Measurements from ENCODE around the gene HPS1. TPM values are rescaled to one million over a fixed set of nuclear protein-coding genes. Genes with fewer than 3 reads are reported as not detected.

HPS1 gene
- total RNA-seq, 2 experiments from 2014 or later, result 53.2 to 68.7 TPM

DNA sequence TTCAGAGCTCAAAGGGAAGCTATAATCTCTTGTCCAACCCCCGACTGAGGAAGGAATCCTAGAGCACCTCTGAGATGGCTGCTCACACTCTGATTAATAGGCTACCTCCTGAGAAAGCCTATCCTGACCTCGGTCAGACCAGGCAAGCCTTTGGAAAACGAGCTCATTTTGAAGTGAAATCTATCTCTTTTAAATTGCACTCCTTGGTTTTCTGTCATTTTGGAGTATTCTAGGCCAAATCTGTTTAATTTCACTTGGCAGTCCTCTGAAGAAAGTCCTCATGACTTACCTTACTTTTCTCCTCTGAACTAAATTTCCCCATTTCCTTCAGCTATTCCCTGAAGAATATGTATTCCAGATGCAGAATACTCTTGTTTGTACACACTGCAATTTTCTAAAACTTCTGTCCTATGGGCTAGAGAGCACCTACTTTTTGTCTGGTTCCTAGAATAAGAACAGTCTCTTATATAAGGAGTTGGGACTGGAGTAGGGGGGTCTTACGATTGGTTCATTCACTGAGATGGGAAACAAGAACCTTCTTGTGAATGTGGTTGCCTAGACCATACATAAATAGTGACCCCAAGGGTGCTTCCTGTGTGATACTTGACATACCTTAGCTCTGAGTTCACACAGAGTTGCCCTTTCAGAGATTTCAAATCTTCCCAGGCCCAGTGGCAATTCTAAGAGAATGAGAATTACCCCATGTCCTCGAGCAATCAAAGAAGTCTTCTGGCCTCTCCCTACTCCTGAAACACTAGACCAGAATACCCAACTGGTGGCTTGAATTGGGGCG lies 31.9 kb upstream of the HPS1 start:
- H3K9me2 ChIP-seq (ENCODE audit: insufficient read depth, low read length), result no peaks in the 10 kb centered on the region

DNA sequence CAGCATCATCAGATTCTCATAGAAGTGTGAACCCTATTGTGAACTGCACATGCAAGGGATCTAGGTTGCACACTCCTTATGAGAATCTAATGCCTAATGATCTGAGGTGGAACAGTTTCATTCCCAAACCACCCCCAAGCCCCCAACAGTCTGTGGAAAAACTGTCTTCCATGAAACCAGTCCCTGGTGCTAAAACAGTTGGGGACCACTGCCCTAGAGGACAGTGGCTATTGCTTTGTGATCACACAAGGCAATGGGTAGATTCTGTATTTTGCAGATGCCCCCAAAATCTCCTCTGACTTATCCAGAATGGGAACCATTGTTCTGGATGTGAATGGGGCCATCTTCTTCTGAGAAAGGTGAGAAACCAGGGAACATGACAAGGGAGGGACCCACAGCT lies 31.1 kb upstream of the HPS1 start:
- Histone ChIP-seq H2AFZ (ENCODE audit: low read length) (no peak overlapping the region), H3K4me3 (ENCODE audit: low read depth, low read length, poor library complexity, severe bottlenecking) (no peak overlapping the region), H3K9me2 (ENCODE audit: insufficient read depth, low read length) (no peaks in the 10 kb centered on the region), H3K79me2 (ENCODE audit: insufficient read depth, low read depth, low read length) (no peaks in the 10 kb centered on the region), H3K9me3 (ENCODE audit: low read length) (no peaks in the 10 kb centered on the region), H3K27ac (ENCODE audit: low read depth, low read length, poor library complexity, severe bottlenecking) (no peak overlapping the region), H3K4me2 (ENCODE audit: low read length) (no peak overlapping the region), H3K36me3 (ENCODE audit: insufficient read depth, low read length) (no peaks in the 10 kb centered on the region), H3K4me1 (ENCODE audit: insufficient read depth, low read length, poor library complexity, severe bottlenecking) (peaks cover 6% of the 10 kb centered on the region), H4K20me1 (ENCODE audit: insufficient read depth, low read length) (no peaks in the 10 kb centered on the region)
- TF ChIP-seq, protein P1, sequence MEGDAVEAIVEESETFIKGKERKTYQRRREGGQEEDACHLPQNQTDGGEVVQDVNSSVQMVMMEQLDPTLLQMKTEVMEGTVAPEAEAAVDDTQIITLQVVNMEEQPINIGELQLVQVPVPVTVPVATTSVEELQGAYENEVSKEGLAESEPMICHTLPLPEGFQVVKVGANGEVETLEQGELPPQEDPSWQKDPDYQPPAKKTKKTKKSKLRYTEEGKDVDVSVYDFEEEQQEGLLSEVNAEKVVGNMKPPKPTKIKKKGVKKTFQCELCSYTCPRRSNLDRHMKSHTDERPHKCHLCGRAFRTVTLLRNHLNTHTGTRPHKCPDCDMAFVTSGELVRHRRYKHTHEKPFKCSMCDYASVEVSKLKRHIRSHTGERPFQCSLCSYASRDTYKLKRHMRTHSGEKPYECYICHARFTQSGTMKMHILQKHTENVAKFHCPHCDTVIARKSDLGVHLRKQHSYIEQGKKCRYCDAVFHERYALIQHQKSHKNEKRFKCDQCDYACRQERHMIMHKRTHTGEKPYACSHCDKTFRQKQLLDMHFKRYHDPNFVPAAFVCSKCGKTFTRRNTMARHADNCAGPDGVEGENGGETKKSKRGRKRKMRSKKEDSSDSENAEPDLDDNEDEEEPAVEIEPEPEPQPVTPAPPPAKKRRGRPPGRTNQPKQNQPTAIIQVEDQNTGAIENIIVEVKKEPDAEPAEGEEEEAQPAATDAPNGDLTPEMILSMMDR (conservative IDR thresholded peaks at IDR 0.05; ENCODE audit: low read length), result no peak
- no peak for TF ChIP-seq EZH2phosphoT487 (IDR thresholded peaks at IDR 0.05; ENCODE audit: borderline replicate concordance, low read depth, low read length)
- no TSS peak for BruUV-seq (replicated peaks)
- intact Hi-C loops (cut with micrococcal nuclease; ENCODE audit: unreplicated experiment), result no loop called here
- POLR2A ChIA-PET, result no interaction called here
- DNase-seq (ENCODE audit: low spot score), result no peak
- CTCF ChIA-PET (ENCODE audit: unreplicated experiment), result no interaction called here

More for the DNA sequence above, 31.9 kb upstream of the HPS1 start:
- Histone ChIP-seq H3K9me3 (ENCODE audit: low read length) (no peaks in the 10 kb centered on the region), H3K4me2 (ENCODE audit: low read length) (no peak overlapping the region), H2AFZ (ENCODE audit: low read length) (no peak overlapping the region), H3K27ac (ENCODE audit: low read depth, low read length, poor library complexity, severe bottlenecking) (no peak overlapping the region), H3K79me2 (ENCODE audit: insufficient read depth, low read depth, low read length) (no peaks in the 10 kb centered on the region), H3K36me3 (ENCODE audit: insufficient read depth, low read length) (no peaks in the 10 kb centered on the region), H4K20me1 (ENCODE audit: insufficient read depth, low read length) (no peaks in the 10 kb centered on the region), H3K4me1 (ENCODE audit: insufficient read depth, low read length, poor library complexity, severe bottlenecking) (peaks cover 6% of the 10 kb centered on the region), H3K4me3 (ENCODE audit: low read depth, low read length, poor library complexity, severe bottlenecking) (no peak overlapping the region)
- BruUV-seq (replicated peaks), result no TSS peak
- intact Hi-C loops (cut with micrococcal nuclease; ENCODE audit: unreplicated experiment), result no loop called here
- no peak for DNase-seq (ENCODE audit: low spot score)
- TF ChIP-seq EZH2phosphoT487 (IDR thresholded peaks at IDR 0.05; ENCODE audit: borderline replicate concordance, low read depth, low read length), result no peak
- TF ChIP-seq, protein P1 (conservative IDR thresholded peaks at IDR 0.05; ENCODE audit: low read length), result no peak
- ChIA-PET CTCF (ENCODE audit: unreplicated experiment) (no interaction called here), POLR2A (no interaction called here)

DNA sequence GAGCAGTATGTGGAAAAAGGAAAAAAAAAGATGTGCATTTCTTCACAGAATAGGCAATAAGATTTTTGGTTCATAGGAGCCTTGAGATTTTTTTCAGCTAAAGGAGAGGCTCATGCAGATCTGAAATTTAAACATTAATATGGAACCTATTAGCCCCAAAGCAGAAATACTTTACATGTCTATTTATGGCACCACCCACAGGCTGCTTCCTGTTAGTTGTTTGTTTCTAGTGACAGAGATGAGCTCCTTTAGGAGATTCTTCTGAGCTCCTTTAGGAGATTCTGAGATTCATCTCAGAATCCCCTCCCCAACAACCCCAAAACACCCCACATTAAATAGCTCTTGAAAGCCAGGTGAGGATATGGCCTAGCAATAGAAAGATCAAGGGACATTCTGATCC lies 27.9 kb upstream of the HPS1 start:
- intact Hi-C loops (cut with micrococcal nuclease; ENCODE audit: unreplicated experiment), result no loop called here
- H4K20me1 ChIP-seq (ENCODE audit: insufficient read depth, low read length), result no peaks in the 10 kb centered on the region
- H3K4me1 ChIP-seq (ENCODE audit: insufficient read depth, low read length, poor library complexity, severe bottlenecking), result peaks cover 6% of the 10 kb centered on the region
- no TSS peak for BruUV-seq (replicated peaks)
- ChIA-PET CTCF (ENCODE audit: unreplicated experiment) (no interaction called here), POLR2A (interaction anchor here (0.7 to 0.8 kb wide), 3 partner anchors 9 to 634 kb away, joined by 3 read pairs; no protein-coding TSS in a partner anchor)
- H3K27ac ChIP-seq (ENCODE audit: low read depth, low read length, poor library complexity, severe bottlenecking), result no peak overlapping the region
- H3K9me3 ChIP-seq (ENCODE audit: low read length), result no peaks in the 10 kb centered on the region
- no peak for DNase-seq (ENCODE audit: low spot score)
- H3K4me2 ChIP-seq (ENCODE audit: low read length), result no peak overlapping the region
- H2AFZ ChIP-seq (ENCODE audit: low read length), result no peak overlapping the region
- no peak overlapping the region for H3K4me3 ChIP-seq (ENCODE audit: low read depth, low read length, poor library complexity, severe bottlenecking)
- TF ChIP-seq, protein P1 (conservative IDR thresholded peaks at IDR 0.05; ENCODE audit: low read length), result no peak
- no peak for TF ChIP-seq EZH2phosphoT487 (IDR thresholded peaks at IDR 0.05; ENCODE audit: borderline replicate concordance, low read depth, low read length)
- no peaks in the 10 kb centered on the region for H3K79me2 ChIP-seq (ENCODE audit: insufficient read depth, low read depth, low read length)
- H3K9me2 ChIP-seq (ENCODE audit: insufficient read depth, low read length), result no peaks in the 10 kb centered on the region
- no peaks in the 10 kb centered on the region for H3K36me3 ChIP-seq (ENCODE audit: insufficient read depth, low read length)

Measured in OCI-LY7 (cell line).